Stimulated activated CD4-positive, alpha-beta T cell treated with anti-CD3 and anti-CD28 coated beads, Interleukin-12 subunit alpha, Interleukin-12 subunit beta, amount 100 ng/mL, for 24 hours (primary cell): ENCODE results near the gene EFS.
"Not testable (repeated sequence)": the region's sequence is repeated elsewhere in the genome, so short reads cannot be mapped to it uniquely, and the experiment has no call there.

Experiments used
- DNase-seq, 2 experiments: peaks; one replicate each; pipeline ENCODE4 v3.0.0-alpha.2; 2020; ENCODE audit warnings: low read depth in 2 of 2

The EFS gene

GRCh38 chr14:23365036-23365731 is at the start of gene EFS:
TSS of gene EFS (minus strand) at chr14:23365172. CDS start at chr14:23365025, 147 bp downstream.
- DNase-seq, result no peak

DNA sequence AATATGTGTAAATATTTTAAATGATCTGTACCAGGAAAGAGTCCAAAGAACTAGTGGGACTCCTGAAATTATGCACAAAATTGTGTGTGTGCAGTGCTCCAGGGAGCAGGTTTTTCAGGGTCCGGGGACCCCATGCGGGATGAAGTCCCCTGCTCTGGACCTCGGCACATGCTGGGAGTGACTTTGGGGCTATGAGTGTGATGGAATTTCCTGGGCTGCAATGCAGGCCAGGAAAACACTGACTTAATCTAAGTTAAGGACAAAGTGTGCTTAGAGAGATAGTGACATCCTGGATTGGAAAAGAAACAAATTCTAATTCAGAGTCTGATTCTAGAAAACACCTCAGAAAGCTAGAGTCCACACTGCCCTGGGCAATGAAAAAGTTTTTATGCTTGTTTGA is 49.3 kb upstream of the EFS start:
- DNase-seq, result no peak

- no peak for DNase-seq
Measured at GRCh38 chr14:23413681-23414080, 48.7 kb upstream of the EFS start.

- DNase-seq, result no peak
Measured at GRCh38 chr14:23411563-23412525, 46.9 kb upstream of the EFS start.

- DNase-seq, result no peak
Measured at GRCh38 chr14:23409966-23410635, 45.1 kb upstream of the EFS start.

DNA sequence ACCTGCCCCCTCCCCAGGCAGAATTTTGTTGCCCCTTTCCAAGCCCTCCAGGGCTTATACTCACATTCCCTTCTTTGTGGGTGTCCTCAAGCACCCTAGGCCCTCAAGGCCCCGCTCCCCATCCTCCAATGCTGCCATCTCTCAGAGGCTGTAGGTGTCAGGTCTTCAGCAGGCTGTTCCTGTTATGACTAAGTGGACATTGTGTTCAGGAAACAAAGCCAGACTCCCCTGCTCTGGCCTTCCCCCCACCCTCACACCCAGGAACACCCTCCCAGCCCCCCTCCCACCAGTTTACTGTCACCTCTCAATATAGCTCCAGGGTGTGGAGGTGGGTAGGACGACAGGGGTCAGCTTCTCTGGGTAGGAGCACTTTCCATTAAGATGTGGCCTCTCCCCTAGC is 44.5 kb upstream of the EFS start:
- DNase-seq, result no peak

DNA sequence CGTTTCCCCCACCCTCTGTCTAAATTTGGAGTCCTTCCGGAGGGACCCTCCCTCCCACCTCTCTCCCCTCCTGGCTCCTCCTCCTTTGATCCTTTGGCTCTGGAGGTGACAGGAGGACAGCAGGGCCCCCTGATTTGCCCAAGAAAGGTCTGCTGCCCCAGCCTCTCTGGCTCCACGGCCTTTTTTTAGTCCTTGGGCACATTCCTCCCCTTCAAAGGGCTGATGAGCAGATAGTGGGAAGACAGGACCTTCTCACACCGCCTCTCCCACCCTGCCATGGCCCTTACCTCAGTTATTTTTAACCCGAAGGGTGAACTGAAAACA is 43.3 kb upstream of the EFS start:
- no peak for DNase-seq

DNA sequence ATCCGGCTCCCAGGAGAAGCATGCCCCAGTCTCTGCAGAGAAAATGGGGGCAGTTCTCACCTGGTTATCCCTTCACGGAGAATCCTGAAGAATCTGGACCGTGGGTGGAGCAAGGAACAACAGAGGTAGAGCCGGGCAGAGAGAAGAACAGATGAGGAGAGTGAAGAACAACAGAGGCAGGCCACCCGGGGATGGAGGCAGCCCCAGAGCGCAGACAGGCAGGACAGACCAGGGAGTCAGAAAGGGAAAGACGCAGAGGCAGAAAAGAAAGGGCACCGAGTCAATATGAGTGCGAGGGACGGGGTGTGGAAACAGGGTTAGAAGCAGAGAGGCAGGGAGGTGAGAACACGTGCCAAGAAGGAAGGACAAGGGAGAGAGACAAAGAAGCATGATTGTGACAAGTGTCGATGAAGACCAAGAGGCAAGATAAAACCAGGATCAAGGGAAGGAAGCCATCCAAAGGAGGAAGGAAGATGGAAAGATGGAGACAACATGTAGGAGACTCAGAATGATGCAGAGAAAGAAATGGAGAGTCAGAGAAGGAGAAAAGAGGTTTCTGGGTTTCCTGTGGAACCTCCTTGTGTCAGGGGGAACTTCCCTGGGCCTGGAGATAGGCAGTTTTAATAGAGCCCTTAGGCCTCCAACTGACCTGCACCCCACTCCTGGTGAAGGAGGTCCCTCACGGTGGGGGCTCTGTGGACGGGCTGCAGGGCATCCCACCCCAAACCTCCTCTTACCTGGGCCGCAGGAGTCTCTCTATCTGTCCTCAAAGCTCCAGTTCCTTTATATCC is 42.7 kb upstream of the EFS start, which contains the start of gene MYH6:
TSS of gene MYH6 (minus strand) at position 758 of the 791 bp plus-strand sequence. CDS start 1,050 bp downstream, outside the sequence.
- DNase-seq, result no peak

- DNase-seq, result no peak
Measured at GRCh38 chr14:23406725-23407355, 41.9 kb upstream of the EFS start.

GRCh38 chr14:23406244-23406643 is 41.3 kb upstream of the EFS start:
- no peak for DNase-seq

DNA sequence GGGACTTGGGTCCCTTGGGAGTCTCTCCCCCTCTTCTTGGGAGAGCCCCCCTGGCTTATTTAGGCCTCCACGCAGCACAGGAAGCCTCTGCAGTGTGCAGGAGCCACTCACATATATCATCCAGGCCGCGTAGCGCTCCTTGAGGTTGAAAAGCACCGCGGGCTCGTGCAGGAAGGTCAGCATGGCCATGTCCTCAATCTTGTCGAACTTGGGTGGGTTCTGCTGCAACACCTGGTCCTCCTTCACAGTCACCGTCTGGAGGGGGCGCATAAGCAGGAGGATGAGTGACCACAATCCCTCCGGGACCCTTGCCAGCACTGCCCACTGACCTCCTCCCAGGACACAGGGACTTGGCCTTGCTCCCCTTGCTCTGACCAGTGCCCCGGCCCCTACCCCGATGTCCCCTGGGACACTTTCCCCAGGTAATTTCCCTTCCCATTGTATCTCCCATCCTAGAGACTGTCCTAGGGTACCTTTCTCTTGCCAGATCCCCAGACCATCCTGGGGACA is 40.6 kb upstream of the EFS start:
- DNase-seq, result no peak

GRCh38 chr14:23405096-23405495 is 40.1 kb upstream of the EFS start:
- no peak for DNase-seq

DNA sequence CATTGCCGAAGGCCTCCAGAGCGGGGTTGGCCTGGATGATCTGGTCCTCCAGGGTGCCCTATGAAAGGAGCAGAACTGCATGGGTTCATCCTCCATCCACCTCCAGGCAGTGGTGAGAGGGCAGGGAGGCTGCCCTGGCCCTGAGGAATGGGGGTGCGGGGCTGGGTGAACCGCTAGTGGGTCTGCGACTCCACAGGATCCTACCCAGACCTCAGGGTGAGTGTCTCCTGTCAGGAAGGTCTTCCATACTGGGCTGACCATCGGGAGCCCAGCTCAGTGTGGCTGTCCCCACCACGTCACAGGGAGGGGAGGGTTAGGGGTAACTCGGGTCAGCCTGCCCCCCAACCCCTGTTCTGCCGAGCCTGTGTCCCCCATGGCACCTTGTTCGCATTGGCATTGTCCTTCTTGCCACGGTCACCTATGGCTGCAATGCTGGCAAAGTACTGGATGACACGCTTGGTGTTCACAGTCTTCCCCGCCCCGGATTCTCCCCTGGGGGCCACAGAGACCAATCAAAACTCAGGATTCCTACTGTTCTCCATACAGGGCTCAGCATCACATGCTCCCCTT is 39.4 kb upstream of the EFS start:
- DNase-seq, result no peak

DNA sequence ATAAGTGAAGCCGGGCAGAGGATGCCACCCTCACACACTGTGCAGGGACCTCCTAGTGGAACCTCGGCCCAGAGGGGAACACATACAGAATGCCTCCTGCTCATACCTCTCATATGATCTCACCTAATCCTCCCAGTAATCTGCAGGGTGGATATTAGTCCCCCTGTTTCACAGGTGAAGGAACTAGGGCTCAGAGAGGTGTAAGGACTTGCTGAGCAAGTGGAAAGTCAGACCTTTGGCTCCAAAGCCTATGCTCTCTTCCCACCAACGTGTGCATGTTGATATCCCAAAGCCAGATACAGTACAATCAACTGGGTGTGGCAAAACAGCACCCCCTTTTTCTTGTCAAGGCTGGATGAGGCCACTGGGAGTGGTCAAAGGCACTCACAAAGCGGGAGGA is 38.9 kb upstream of the EFS start:
- no peak for DNase-seq

GRCh38 chr14:23403139-23403438 is 38.1 kb upstream of the EFS start:
- no peak for DNase-seq

DNA sequence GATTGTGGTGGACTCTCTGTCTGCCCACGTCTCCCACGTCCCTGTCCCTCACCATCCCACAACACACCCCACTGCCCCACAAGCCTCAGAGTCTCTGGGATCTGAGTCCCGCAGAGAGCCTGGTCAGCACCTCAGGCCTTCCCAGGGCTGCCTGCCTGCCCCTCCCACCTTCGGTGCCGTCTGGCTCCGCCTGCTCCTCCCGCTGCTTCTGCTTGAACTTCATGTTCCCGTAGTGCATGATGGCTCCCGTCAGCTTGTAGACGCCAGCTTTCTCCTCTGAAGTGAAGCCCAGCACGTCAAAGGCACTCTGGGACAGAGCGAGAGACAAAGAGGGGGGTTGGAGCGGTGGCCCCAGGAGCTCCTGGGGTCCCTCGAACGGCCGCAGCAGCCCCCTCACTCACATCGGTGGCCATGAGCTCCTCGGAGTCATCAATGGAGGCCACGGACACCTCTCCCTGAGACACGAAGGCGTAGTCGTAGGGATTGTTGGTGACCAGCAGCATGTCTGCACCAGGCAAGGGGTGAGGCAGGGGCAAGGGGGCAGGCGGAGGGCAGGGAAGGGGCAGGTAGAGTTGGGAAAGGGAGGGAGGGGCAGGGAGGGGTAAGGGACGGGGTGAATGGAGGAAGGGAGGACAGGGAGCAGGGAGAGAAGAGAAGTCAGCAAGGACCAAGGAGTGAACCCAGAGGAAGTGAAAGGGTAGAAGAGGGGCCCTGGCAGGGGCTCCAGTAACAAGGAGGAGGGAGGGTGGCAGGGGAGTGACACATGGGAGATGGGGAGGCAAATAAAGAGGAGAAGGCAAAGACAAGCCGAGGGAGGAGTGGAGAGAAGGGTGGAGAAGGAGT is 37.5 kb upstream of the EFS start:
- no peak for DNase-seq

GRCh38 chr14:23401291-23401690 is 36.3 kb upstream of the EFS start:
- no peak for DNase-seq

DNA sequence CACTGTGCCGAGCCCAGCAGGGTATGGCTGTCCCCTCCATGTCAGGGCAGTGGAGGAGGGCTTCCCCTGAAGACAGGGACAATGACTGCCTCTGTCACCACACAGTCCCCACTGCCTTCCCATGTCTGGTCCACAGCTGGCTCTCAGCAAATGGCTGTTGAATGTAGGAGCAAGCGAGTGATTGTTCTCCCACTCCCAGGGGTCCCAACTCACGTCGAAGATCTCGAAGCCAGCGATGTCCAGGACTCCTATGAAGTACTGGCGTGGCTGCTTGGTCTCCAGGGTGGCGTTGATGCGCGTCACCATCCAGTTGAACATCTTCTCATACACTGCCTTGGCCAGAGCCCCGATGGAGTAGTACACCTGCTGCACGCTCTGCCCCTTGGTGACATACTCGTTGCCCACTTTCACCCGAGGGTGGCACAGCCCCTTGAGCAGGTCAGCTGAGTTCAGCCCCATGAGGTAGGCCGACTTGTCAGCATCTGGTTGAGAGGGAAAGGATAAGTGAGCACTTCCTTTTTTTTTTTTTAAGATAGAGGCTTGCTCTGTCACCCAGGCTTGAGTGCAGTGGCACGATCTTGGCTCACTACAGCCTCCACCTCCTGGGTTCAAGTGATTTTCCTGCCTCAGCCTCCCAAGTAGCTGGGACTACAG is 35.7 kb upstream of the EFS start:
- not testable (repeated sequence) for DNase-seq

GRCh38 chr14:23399591-23399990 is 34.6 kb upstream of the EFS start:
- no peak for DNase-seq
